ENCODE data around the gene F10. TPM values are rescaled to one million over a fixed set of nuclear protein-coding genes. Genes with fewer than 3 reads are reported as not detected.

The F10 gene
- total and polyA plus RNA-seq, 2 of the 13 experiments (the other 11 are each of a cell fraction or from before 2014, with no cell fraction given), result 58.4 to 237 TPM

GRCh38 chr13:113126265-113127150 is 3.9 kb downstream of the F10 start (continued):
- TF ChIP-seq TIGD3 (CRISPR knock-in tag; IDR thresholded peaks at IDR 0.05; ENCODE audit: borderline replicate concordance) (no peak), ZNF569 (CRISPR knock-in tag; IDR thresholded peaks at IDR 0.05; ENCODE audit: borderline replicate concordance) (no peak), SMARCC2 (IDR thresholded peaks at IDR 0.05) (no peak), SIN3B (IDR thresholded peaks at IDR 0.05; ENCODE audit: low read length) (no peak), ZNF326 (CRISPR knock-in tag; IDR thresholded peaks at IDR 0.05; ENCODE audit: borderline replicate concordance) (0 out of 2 replicates have a peak, but pooled peaks have one; percentile 33), ZNF879 (CRISPR knock-in tag; IDR thresholded peaks at IDR 0.05) (no peak), PAF1 (CRISPR knock-in tag; IDR thresholded peaks at IDR 0.05) (0 out of 2 replicates have a peak, but pooled peaks have one; percentile 47), STAT5B (CRISPR knock-in tag; IDR thresholded peaks at IDR 0.05) (no peak), ZNF510 (CRISPR knock-in tag; IDR thresholded peaks at IDR 0.05; ENCODE audit: low read depth) (no peak), AHDC1 (CRISPR knock-in tag; IDR thresholded peaks at IDR 0.05; ENCODE audit: borderline replicate concordance) (no peak), NCOR1 (IDR thresholded peaks at IDR 0.05; ENCODE audit: borderline replicate concordance, low read length) (no peak), ZNF687 (CRISPR knock-in tag; IDR thresholded peaks at IDR 0.05) (peak; percentile 71), AGO2 (optimal IDR thresholded peaks at IDR 0.05; ENCODE audit: low read depth, low read length) (no peak), WIZ (CRISPR knock-in tag; IDR thresholded peaks at IDR 0.05) (peak; percentile 44; the same call in 1 of the 2 replicates), MTF1 (CRISPR knock-in tag; IDR thresholded peaks at IDR 0.05) (no peak)
